H1 (cell line): ENCODE results near the gene GPR39.

Experiments used
- ATF3 ChIP-seq: IDR thresholded peaks from 2 replicates; pipeline ENCODE4 v1.6.1; 2011; ENCODE audit warnings: low read depth, mild to moderate bottlenecking, low read length; ENCODE audit not compliant: insufficient read depth
- TEAD4 ChIP-seq: IDR thresholded peaks from 2 replicates; pipeline ENCODE4 v1.6.1; 2012; ENCODE audit warnings: low read depth, low read length, inconsistent platforms, mixed read lengths

GRCh38 chr2:132577686-132578085 lies 161.1 kb downstream of the GPR39 start:
- TF ChIP-seq ATF3 (no peak), TEAD4 (no peak)
